HAP-1 (cell line): Measurements from ENCODE around the gene MUSTN1.
A peak's percentile ranks its signal among the peaks of the same experiment; 100 is the strongest.

ENCODE experiments used
- DNase-seq, 2 experiments: peaks; one replicate each; pipeline ENCODE4 v3.0.0-alpha.2; 2016 to 2020; ENCODE audit warnings: low spot score in 2 of 2
- H3K27me3 ChIP-seq: fragments of 250-450 bp; sonication (Bioruptor Pico); 2 replicates; pipeline ENCODE4 v1.5.1; 2020; ENCODE audit warnings: low read depth, mild to moderate bottlenecking, moderate library complexity
- H3K36me3 ChIP-seq: fragments of 250-450 bp; sonication (Bioruptor Pico); replicated peaks from 2 replicates; pipeline ENCODE4 v1.5.1; 2020; ENCODE audit warnings: mild to moderate bottlenecking
- H3K4me1 ChIP-seq: fragments of 250-450 bp; sonication (Bioruptor Pico); 2 replicates; pipeline ENCODE4 v1.5.1; 2020; ENCODE audit warnings: mild to moderate bottlenecking
- H3K4me3 ChIP-seq: fragments of 250-450 bp; sonication (Bioruptor Pico); 2 replicates; pipeline ENCODE4 v1.5.1; 2020; ENCODE audit warnings: mild to moderate bottlenecking, moderate library complexity
- H3K9me3 ChIP-seq: fragments of 250-450 bp; sonication (Bioruptor Pico); 2 replicates; pipeline ENCODE4 v1.5.1; 2020; ENCODE audit warnings: mild to moderate bottlenecking, moderate library complexity
- in situ Hi-C: fragments of 300-500 bp; cut with MboI; formaldehyde crosslinking; loops from 3 replicates; pipeline ENCODE4 v1.14.3; 2020; ENCODE audit warnings: low sequenced_read_pairs, inconsistent platforms, mixed read lengths

The MUSTN1 gene

DNA sequence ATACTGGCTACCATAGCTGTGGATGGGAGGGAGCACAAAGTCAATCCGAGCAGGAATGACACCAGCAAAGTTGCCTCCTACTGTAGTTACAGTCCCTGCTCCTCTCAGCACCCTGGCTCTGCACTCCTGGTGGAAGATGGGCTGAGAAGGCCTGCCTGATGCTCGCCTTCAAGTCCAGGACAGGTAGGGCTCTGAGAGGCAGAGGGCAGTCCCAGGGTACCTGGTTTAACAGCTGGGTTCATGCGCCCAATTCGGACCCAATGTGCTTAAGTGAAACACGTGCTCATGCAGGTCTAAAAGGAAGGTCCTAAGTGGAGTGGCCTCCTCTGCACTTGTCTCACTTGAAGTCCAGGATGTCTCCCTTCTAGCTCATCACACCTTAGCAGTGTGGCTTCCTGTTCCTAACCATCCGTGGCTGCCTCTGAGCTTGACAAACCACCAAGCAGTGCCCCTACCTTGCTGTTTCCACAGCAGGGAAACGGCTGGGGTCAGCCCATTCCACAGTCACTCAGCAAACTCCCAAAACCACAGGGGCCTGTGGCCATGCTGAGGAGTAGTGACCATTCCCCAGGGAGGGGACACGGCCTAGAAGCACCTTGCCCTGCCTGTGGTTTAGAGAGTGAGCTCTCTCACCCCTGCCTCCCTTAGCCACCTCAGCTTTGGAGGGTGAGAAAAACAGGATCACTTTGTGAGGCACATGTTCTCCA lies 3.9 kb upstream of the MUSTN1 start:
- DNase-seq: no peak
- H3K36me3 ChIP-seq: no peaks in the 10 kb centered on the region
- in situ Hi-C loops: no loop called here

DNA sequence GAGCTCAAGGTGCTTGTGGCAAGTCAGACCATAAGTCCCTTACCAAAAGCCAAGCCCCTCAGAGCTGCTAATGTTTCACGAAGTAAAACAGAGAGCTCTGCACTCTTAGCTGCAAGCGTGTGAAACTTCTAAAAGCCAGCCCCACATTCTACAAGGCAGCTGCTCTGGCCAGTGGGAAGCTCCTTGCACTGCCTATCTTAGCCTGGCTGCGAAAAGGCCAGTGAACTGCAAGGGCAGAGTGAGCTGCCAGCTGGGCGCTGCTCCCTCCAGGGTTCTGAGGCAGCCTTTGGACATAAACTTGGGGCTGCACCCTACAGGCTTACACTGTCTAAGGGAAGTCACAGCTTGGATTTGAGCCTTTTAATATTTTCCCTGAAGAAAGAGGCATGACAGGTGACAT lies 2.2 kb upstream of the MUSTN1 start:
- H3K36me3 ChIP-seq: no peaks in the 10 kb centered on the region

More for the DNA sequence above, 3.9 kb upstream of the MUSTN1 start:
- no peaks in the 10 kb centered on the region for H3K27me3 ChIP-seq
- no peak overlapping the region for H3K4me3 ChIP-seq
- no peaks in the 10 kb centered on the region for H3K4me1 ChIP-seq
- no peaks in the 10 kb centered on the region for H3K9me3 ChIP-seq

DNA sequence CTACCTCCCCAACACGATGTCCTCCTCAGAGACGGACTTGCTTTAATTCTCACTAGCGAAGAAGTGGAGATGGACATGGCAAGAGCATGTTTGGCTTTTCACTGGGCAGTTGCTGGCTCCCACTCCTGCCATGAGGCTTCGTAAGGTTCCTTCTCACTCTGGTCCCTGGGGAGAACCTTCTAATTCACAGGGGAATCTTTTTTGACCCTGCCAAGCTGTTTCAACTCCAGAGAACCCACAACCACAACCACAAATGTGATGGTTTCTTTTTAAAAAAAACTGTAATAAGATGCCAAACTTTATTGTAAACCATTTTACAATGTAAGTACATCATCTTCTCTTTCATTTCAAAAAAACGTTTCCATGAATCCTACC lies 1.6 kb upstream of the MUSTN1 start:
- in situ Hi-C loops: no loop called here
- DNase-seq: no peak
- no peaks in the 10 kb centered on the region for H3K27me3 ChIP-seq
- no peak overlapping the region for H3K4me3 ChIP-seq
- H3K9me3 ChIP-seq: no peaks in the 10 kb centered on the region
- H3K4me1 ChIP-seq: no peaks in the 10 kb centered on the region
- no peaks in the 10 kb centered on the region for H3K36me3 ChIP-seq

More for the DNA sequence above, 2.2 kb upstream of the MUSTN1 start:
- Histone ChIP-seq H3K4me3 (no peak overlapping the region), H3K4me1 (no peaks in the 10 kb centered on the region), H3K27me3 (no peaks in the 10 kb centered on the region), H3K9me3 (no peaks in the 10 kb centered on the region)
- DNase-seq: no peak
- in situ Hi-C loops: no loop called here

DNA sequence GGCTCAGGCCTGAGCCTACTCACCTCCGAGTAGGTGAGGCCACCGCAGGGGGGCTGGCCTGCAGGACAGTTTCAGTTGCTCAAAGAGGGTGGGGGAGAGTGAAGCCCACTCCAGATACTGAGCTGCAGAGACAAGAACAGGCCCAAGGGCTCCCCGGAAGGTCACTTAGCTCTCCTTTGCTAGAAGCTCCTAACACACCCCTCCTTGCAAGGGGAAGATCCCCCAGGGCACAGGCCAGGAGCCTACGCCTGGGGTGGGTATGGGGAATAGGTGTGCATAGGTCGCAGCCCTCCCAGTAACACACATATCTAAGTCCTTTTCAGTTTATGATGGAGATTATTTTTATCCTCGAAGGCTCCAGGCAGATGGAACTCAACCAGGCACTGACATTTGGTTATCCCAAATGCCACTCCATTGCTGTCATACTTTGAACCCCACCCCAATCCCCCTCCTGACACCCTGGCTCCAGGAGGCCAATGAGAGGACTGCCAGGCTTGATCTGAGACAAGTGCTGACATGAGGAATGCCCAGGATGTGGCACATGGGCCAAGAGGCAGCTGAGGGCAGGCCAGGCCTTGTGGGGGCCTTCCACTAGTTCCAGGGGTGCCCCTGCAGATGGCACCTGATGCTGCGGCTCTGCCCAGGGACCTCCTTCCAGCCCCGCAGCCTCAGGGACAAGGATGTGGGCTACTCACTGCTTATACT lies 1.1 kb upstream of the MUSTN1 start:
- H3K4me3 ChIP-seq: no peak overlapping the region
- H3K36me3 ChIP-seq: no peaks in the 10 kb centered on the region
- in situ Hi-C loops: no loop called here
- H3K27me3 ChIP-seq: no peaks in the 10 kb centered on the region
- H3K9me3 ChIP-seq: no peaks in the 10 kb centered on the region
- DNase-seq: no peak
- no peaks in the 10 kb centered on the region for H3K4me1 ChIP-seq

DNA sequence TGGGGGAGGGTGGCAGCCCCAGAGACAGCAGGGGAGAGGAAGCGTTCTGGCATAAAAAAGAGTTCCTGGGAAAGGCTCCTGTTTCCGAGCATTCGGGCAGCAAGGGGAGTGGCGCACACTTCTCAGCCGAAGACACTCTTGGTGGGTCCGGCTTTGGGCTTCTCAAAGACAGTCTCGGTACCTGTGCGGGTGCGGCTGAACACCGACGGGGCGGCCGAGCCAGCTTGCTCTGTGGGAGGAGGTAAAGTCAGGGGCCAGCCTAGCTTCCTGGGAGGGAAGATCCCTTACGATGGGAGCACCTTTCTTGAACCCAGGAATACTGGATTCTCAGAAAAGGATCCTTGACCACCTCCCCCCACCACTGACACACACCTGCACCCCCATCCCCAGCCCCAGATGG lies 1.6 kb downstream of the MUSTN1 start:
- in situ Hi-C loops: no loop called here

DNA sequence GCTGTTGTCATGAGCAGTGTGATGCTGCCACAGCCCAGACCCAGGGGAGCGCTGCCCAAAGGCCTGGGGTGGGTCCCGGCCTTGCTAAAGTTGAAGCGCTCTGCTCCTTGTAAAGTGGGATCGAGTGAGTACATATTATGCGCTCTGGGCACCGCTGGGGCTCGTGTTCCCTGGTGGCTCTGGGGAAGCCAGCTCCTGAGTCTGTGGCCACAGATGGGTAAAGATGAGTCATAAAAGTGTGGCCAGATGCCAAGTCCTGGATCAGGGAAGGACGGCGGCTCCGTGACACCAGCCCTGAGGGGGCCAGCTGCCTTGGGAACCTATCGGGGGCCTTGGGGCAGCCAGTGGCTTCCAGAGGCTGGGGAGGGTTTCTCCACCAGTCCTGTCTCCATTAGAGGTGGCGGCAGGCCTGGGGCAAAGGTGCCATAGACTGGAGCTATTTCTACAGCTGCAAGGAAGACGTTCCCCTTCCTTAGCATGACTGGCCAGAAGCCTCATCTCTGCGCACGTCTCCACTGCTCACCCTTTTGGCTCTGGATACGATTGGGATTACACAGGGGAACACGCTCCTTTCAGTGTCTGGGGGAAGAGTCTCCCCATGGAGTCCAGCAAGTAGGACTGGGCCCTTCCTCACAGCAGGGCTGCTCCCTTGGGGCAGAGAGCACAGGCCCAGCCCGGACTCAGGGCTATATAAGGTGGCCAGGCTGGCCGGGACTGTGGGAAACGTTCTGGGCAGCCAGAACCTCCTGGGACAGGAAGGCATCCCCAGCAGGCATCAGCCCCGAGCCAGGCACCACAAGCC lies 3.1 kb downstream of the MUSTN1 start:
- in situ Hi-C loops: no loop called here
- Histone ChIP-seq H3K9me3 (no peaks in the 10 kb centered on the region), H3K27me3 (no peaks in the 10 kb centered on the region), H3K36me3 (no peaks in the 10 kb centered on the region), H3K4me1 (no peaks in the 10 kb centered on the region), H3K4me3 (no peak overlapping the region)
- peak in 1 of 2 experiments; percentile 32 for DNase-seq

More for the DNA sequence above, 1.6 kb downstream of the MUSTN1 start:
- Histone ChIP-seq H3K36me3 (no peaks in the 10 kb centered on the region), H3K27me3 (no peaks in the 10 kb centered on the region), H3K9me3 (no peaks in the 10 kb centered on the region), H3K4me1 (no peaks in the 10 kb centered on the region), H3K4me3 (no peak overlapping the region)
- no peak for DNase-seq

DNA sequence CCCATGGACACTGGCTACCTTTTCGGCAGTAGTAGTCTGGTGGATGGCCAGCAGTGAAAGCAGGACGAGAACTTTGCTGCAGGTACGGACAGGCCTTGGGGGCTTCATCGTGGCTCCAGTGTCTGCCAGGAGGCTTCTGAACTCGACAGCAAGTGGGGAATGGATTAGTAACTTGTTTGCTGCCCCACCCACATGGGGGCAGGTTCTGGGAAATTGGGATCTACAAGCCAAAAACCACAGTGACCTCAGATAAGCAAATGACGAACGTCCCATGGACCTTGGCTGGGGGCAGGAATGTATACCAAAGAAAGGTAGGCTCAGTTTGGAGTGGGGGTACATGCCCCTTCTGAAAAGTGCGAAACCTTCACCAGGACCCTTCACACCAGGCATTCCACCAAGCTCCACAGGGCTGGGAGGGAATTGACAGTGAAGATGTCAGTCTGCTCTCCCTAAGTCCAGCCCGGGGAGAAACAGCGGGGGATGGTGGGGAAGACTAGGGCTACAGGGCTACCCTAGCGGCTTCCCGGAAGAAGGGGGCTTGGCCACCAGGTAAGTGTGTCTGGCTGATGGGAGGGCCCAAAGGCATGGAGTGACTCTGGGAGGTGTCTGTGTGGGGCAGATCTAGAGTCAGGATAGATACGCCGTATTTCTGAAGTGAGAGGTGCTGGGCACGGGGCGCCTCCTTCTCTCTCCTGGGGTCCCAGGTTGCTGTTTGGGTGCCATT lies 4.1 kb downstream of the MUSTN1 start, which contains the start of gene ITIH4:
ITIH4 (minus strand) TSS at position 138 of the 724 bp plus-strand sequence; CDS start at position 108, 30 bp downstream.
- Histone ChIP-seq H3K4me3 (no peak within 1 kb of the TSS), H3K36me3 (no peaks in the 10 kb centered on the region), H3K9me3 (no peaks in the 10 kb centered on the region), H3K27me3 (no peaks in the 10 kb centered on the region), H3K4me1 (no peaks in the 10 kb centered on the region)
- in situ Hi-C loops: no loop called here
- DNase-seq: no peak

DNA sequence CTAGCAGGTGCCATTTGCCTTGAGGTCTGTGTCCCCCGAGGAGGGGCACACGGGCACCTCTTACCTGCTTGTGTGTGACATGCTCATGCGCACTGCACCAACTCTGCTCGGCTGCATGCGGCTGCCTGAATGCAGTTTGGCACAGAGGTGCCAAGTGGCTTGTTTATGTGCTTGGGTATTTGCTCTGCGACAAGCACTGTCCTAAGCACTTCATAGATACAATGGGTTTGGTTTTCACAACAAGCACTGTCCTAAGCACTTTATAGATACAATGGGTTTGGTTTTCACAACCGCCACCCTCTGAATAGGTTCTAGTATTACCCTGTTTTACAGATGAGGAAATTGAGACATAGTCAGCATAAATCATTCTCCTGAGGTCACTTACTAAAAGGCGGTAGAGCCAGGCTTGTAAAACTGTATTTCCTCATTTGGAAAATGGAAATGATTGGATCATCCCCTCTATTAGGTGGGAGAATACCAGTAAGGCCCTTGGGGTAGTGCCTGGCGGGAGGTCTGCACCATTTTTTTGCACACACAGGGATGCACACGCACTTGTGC lies 4.8 kb downstream of the MUSTN1 start:
- Histone ChIP-seq H3K36me3 (no peaks in the 10 kb centered on the region), H3K9me3 (no peaks in the 10 kb centered on the region), H3K4me1 (no peaks in the 10 kb centered on the region), H3K4me3 (no peak overlapping the region), H3K27me3 (no peaks in the 10 kb centered on the region)
- in situ Hi-C loops: no loop called here
- no peak for DNase-seq

DNA sequence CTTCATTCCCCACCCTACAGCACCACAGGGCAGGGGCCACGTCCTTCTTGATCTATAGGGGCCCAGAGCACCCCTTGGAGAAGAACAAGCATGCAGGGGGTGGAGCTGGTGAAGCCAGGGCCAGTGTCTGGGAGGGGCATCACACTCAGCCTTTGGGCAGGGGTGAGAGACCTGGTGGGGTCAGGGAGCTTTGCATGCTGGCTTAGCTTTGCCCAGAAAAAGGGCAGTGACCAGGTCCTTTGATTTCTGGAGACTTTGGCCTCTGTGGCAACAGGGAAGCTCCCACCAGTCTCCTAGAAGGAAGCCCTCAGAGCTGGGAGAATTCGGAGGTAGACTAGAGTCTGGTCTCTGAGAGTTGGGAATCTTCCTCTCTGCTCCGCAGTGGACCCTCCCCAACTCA lies 5.3 kb downstream of the MUSTN1 start:
- Histone ChIP-seq H3K4me1 (no peaks in the 10 kb centered on the region), H3K27me3 (no peaks in the 10 kb centered on the region), H3K36me3 (no peaks in the 10 kb centered on the region), H3K9me3 (no peaks in the 10 kb centered on the region), H3K4me3 (no peak overlapping the region)
- no peak for DNase-seq
- in situ Hi-C loops: no loop called here

DNA sequence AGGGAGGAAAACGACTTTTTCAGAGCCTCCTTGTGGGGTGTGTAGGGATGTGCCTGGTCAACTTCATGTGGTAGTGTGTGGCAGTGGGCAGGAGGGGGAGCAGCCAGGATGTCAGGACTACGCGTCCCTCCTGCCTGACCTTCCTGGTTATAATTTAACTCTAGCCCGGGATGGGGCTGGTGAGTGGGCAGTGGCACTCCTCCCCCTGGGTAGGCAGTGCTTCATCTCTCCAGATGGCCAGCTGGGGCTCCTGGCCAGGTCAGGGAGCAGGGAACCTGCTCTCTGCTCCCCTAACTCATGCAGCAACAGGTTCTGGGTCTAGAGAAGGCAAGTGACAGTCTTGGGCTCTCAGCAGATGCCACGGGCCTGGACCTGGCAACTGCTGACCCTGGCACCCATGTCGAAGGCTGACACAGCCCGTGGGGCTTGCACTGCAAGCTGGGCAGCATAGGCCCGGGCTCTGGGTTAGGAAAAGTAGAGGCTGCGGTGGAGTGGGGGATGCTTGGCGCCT lies 6.9 kb downstream of the MUSTN1 start:
- in situ Hi-C loops: no loop called here
- Histone ChIP-seq H3K4me3 (no peak overlapping the region), H3K9me3 (no peaks in the 10 kb centered on the region), H3K36me3 (no peaks in the 10 kb centered on the region), H3K27me3 (no peaks in the 10 kb centered on the region), H3K4me1 (no peaks in the 10 kb centered on the region)
- DNase-seq: no peak

DNA sequence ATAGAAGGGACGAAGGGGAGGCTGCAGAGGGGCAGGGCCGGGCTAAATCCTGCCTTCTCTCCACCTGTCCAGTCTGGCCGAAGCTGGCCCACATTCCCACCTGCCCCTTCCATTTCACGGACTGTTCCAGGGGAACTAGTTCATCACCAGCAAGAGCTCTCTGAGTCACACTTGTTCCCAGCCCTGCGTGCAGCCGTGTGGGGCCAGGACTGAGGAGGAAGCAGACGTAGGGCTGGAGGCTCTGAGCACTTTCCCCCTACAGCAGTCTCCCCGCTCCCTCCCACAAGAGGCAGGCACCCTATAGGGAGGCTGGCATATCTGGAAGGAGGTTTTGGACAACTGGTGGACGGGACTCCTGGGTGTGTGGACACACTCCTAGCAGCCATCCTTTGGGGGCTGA lies 7.4 kb downstream of the MUSTN1 start:
- Histone ChIP-seq H3K9me3 (no peaks in the 10 kb centered on the region), H3K4me3 (no peak overlapping the region), H3K4me1 (no peaks in the 10 kb centered on the region), H3K36me3 (no peaks in the 10 kb centered on the region), H3K27me3 (no peaks in the 10 kb centered on the region)
- in situ Hi-C loops: no loop called here
- no peak for DNase-seq

DNA sequence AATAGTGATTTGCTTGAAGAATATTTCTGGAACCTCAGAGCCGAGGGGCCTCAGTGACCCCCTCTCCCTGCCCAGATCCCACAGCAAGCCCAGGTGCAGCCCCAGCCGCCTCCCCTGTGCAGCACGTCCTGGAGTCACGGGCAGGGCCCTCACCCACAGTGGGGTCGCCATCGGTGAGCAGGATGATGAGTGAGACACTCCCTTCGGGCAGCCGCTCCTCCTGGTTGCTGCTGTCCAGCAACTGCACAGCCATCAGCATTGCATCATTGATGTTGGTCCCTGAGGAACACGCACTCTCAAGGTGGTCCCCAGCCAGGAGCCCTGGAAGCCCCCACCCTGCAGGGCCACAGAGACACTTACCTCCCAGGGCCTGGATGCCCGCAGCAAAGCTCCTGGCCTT lies 10.8 kb downstream of the MUSTN1 start:
- H3K4me3 ChIP-seq: no peak overlapping the region
- no peak for DNase-seq
- no peaks in the 10 kb centered on the region for H3K4me1 ChIP-seq
- H3K27me3 ChIP-seq: no peaks in the 10 kb centered on the region
- H3K36me3 ChIP-seq: no peaks in the 10 kb centered on the region
- in situ Hi-C loops: no loop called here
- H3K9me3 ChIP-seq: no peaks in the 10 kb centered on the region

DNA sequence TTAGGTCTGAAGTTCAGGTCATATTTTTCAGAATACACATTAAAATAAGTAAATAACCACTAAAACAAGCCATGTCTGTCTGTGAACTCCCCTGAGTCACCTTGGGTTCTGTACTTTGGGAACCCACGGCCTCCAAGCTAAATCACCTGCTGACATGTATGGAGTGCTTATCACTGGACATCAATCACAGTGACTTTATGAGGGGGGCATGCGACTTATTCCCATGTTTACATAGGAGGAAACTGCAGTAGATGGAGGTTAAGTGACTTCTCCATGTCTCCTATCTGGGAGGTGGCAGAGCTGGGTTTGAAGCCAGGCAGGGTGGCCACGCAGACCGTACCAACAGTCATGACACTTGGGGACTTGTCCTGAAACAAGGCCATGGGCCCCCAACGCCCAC lies 12.5 kb downstream of the MUSTN1 start:
- Histone ChIP-seq H3K9me3 (no peaks in the 10 kb centered on the region), H3K36me3 (no peaks in the 10 kb centered on the region), H3K27me3 (no peaks in the 10 kb centered on the region), H3K4me1 (no peaks in the 10 kb centered on the region), H3K4me3 (no peak overlapping the region)
- in situ Hi-C loops: no loop called here
- DNase-seq: no peak
